Retinal pigment epithelial cell (primary cell): ENCODE data around the gene TNFSF4.

ENCODE experiments used
- DNase-seq: peaks from one replicate; pipeline ENCODE4 v3.0.0-alpha.2; 2010; ENCODE audit warnings: low read depth
- H3K4me3 ChIP-seq: 2 replicates; pipeline ENCODE4 v1.5.1; 2011; ENCODE audit warnings: mild to moderate bottlenecking, low read length, control low read depth, moderate library complexity
- CTCF ChIP-seq: conservative IDR thresholded peaks from 2 replicates; pipeline ENCODE4 v1.5.1; 2011; ENCODE audit warnings: low read depth, low read length, control low read depth, inconsistent platforms

The TNFSF4 gene

GRCh38 chr1:173224280-173224892 lies 17.3 kb upstream of the TNFSF4 start:
- no peak for DNase-seq
- no peak overlapping the region for H3K4me3 ChIP-seq
- TF ChIP-seq CTCF: no peak

- no peak for TF ChIP-seq CTCF
Measured at GRCh38 chr1:173223031-173223380, 15.9 kb upstream of the TNFSF4 start.

GRCh38 chr1:173222149-173223030 lies 15.3 kb upstream of the TNFSF4 start:
- DNase-seq: no peak
- no peak overlapping the region for H3K4me3 ChIP-seq
- TF ChIP-seq CTCF: no peak

More at GRCh38 chr1:173223031-173223380, 15.9 kb upstream of the TNFSF4 start:
- H3K4me3 ChIP-seq: no peak overlapping the region
- DNase-seq: no peak

GRCh38 chr1:173220157-173220556 lies 13.0 kb upstream of the TNFSF4 start:
- no peak for TF ChIP-seq CTCF
- H3K4me3 ChIP-seq: no peak overlapping the region
- no peak for DNase-seq

GRCh38 chr1:173213665-173214064 lies 6.5 kb upstream of the TNFSF4 start:
- no peak overlapping the region for H3K4me3 ChIP-seq
- no peak for DNase-seq
- TF ChIP-seq CTCF: peak; percentile 7

GRCh38 chr1:173212952-173213491 lies 5.9 kb upstream of the TNFSF4 start:
- no peak for TF ChIP-seq CTCF
- no peak for DNase-seq

GRCh38 chr1:173210716-173211231 lies 3.6 kb upstream of the TNFSF4 start:
- TF ChIP-seq CTCF: no peak
- no peak for DNase-seq
- no peak overlapping the region for H3K4me3 ChIP-seq

More at GRCh38 chr1:173212952-173213491, 5.9 kb upstream of the TNFSF4 start:
- H3K4me3 ChIP-seq: no peak overlapping the region
